ENCODE measurements around the gene MYO6.

DNA sequence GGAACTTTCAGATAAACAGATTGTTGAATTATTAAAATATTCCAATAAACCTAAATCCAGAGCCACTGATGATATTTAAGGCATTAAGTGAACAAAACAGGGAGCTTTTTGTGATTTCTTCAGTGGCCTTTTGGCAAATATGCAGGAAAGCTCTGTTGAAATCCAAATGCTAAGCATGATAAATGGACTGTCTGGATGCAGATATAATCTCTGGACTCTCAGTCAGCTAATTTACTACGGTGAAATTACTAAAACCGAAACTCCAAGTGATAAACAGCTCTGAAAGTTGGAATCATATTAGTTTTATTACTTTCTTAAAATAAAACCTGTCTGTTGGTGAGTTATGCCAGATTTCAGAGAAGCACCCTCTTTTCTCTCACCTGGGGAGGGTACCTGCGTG lies 203.1 kb downstream of the MYO6 start:
- TF ChIP-seq, protein P1, sequence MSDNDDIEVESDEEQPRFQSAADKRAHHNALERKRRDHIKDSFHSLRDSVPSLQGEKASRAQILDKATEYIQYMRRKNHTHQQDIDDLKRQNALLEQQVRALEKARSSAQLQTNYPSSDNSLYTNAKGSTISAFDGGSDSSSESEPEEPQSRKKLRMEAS (IDR thresholded peaks at IDR 0.05; ENCODE audit: low read depth): no peak
- TF ChIP-seq, protein P2, sequence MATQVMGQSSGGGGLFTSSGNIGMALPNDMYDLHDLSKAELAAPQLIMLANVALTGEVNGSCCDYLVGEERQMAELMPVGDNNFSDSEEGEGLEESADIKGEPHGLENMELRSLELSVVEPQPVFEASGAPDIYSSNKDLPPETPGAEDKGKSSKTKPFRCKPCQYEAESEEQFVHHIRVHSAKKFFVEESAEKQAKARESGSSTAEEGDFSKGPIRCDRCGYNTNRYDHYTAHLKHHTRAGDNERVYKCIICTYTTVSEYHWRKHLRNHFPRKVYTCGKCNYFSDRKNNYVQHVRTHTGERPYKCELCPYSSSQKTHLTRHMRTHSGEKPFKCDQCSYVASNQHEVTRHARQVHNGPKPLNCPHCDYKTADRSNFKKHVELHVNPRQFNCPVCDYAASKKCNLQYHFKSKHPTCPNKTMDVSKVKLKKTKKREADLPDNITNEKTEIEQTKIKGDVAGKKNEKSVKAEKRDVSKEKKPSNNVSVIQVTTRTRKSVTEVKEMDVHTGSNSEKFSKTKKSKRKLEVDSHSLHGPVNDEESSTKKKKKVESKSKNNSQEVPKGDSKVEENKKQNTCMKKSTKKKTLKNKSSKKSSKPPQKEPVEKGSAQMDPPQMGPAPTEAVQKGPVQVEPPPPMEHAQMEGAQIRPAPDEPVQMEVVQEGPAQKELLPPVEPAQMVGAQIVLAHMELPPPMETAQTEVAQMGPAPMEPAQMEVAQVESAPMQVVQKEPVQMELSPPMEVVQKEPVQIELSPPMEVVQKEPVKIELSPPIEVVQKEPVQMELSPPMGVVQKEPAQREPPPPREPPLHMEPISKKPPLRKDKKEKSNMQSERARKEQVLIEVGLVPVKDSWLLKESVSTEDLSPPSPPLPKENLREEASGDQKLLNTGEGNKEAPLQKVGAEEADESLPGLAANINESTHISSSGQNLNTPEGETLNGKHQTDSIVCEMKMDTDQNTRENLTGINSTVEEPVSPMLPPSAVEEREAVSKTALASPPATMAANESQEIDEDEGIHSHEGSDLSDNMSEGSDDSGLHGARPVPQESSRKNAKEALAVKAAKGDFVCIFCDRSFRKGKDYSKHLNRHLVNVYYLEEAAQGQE (IDR thresholded peaks at IDR 0.05; ENCODE audit: low read depth, low read length): no peak
- TF ChIP-seq JUND (IDR thresholded peaks at IDR 0.05) (no peak), FOXJ3 (CRISPR knock-in tag; IDR thresholded peaks at IDR 0.05) (no peak), SMC3 (IDR thresholded peaks at IDR 0.05; ENCODE audit: low read depth, low read length) (no peak), RCOR1 (IDR thresholded peaks at IDR 0.05; ENCODE audit: low read length) (no peak), POLR2AphosphoS5 (IDR thresholded peaks at IDR 0.05; ENCODE audit: low read depth, low read length) (no peak), CHD2 (IDR thresholded peaks at IDR 0.05; ENCODE audit: low read length, partially characterized antibody) (no peak), FOSL2 (IDR thresholded peaks at IDR 0.05; ENCODE audit: borderline replicate concordance, low read depth) (no peak)
- TF ChIP-seq, protein P3, sequence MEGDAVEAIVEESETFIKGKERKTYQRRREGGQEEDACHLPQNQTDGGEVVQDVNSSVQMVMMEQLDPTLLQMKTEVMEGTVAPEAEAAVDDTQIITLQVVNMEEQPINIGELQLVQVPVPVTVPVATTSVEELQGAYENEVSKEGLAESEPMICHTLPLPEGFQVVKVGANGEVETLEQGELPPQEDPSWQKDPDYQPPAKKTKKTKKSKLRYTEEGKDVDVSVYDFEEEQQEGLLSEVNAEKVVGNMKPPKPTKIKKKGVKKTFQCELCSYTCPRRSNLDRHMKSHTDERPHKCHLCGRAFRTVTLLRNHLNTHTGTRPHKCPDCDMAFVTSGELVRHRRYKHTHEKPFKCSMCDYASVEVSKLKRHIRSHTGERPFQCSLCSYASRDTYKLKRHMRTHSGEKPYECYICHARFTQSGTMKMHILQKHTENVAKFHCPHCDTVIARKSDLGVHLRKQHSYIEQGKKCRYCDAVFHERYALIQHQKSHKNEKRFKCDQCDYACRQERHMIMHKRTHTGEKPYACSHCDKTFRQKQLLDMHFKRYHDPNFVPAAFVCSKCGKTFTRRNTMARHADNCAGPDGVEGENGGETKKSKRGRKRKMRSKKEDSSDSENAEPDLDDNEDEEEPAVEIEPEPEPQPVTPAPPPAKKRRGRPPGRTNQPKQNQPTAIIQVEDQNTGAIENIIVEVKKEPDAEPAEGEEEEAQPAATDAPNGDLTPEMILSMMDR (IDR thresholded peaks at IDR 0.05): no peak
